Fibroblast of mammary gland (primary cell): ENCODE data around the gene CCBE1.
A peak's percentile ranks its signal among the peaks of the same experiment; 100 is the strongest.

Experiments
- DNase-seq: peaks from one replicate; pipeline ENCODE4 v3.0.0-alpha.2; 2010; ENCODE audit warnings: low read depth
- H3K4me3 ChIP-seq: 2 replicates; pipeline ENCODE4 v1.5.1; 2011; ENCODE audit warnings: low read depth, mild to moderate bottlenecking, low read length, moderate library complexity; ENCODE audit not compliant: control insufficient read depth
- CTCF ChIP-seq: conservative IDR thresholded peaks from 2 replicates; pipeline ENCODE4 v1.5.1; 2011; ENCODE audit warnings: low read depth, low read length, inconsistent platforms; ENCODE audit not compliant: control insufficient read depth, insufficient read depth

The CCBE1 gene

DNA sequence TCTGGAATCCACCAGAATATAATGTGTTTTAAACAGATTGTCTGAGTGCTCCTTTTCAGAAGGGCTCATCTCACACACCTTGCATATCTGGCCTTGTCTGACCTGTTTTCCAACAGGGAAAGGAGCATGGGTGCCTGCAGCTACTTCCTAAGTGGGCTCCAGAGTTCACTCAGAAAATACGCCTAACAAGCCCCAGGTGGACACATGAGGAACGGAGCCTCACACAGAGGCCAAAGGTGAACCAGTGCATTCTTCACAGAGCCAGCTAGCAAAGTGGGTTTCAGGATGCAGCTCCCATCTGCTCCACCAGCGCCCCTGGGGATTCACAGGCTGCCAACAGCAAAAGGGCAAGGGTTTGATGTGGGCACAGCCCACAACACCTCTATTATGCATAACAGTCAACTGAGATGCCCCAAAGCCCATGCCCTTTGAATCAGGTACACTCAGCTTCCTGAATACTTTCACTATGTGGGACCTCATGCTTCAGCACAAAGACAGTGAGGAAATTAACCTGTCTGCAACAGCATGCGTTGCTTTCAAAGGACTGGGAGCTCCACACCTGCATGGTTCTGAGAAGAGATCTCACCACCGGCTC lies 86.6 kb downstream of the CCBE1 start:
- no peak for TF ChIP-seq CTCF
- DNase-seq: no peak
- H3K4me3 ChIP-seq: no peak overlapping the region

DNA sequence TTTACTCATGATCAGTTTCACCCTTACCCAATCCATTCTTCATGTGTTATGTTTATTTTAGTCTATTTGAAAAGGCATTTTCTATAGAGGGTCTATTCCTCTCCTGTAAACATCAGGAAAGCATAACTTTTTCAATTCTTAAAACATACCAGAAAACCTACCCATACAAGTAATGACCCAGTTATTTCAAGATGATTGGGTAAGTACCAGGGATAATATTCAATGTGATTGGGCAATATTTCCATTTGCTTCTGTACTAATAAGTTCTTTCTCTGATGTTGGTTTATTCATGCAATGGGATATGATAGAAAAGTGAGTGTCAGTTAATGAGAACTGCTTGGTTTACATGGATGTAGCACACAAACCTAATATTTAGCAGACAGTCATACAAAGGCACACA lies 87.6 kb downstream of the CCBE1 start:
- DNase-seq: no peak
- no peak for TF ChIP-seq CTCF
- H3K4me3 ChIP-seq: no peak overlapping the region

GRCh38 chr18:59607471-59607870 lies 89.8 kb downstream of the CCBE1 start:
- H3K4me3 ChIP-seq: no peak overlapping the region
- no peak for TF ChIP-seq CTCF
- no peak for DNase-seq

- DNase-seq: no peak
- TF ChIP-seq CTCF: no peak
- no peak overlapping the region for H3K4me3 ChIP-seq
These were observed 90.2 kb downstream of the CCBE1 start for GRCh38 chr18:59607078-59607379.

- TF ChIP-seq CTCF: no peak
- DNase-seq: peak; percentile 24
- H3K4me3 ChIP-seq: no peak overlapping the region
These were observed 90.8 kb downstream of the CCBE1 start for GRCh38 chr18:59606193-59607077.

DNA sequence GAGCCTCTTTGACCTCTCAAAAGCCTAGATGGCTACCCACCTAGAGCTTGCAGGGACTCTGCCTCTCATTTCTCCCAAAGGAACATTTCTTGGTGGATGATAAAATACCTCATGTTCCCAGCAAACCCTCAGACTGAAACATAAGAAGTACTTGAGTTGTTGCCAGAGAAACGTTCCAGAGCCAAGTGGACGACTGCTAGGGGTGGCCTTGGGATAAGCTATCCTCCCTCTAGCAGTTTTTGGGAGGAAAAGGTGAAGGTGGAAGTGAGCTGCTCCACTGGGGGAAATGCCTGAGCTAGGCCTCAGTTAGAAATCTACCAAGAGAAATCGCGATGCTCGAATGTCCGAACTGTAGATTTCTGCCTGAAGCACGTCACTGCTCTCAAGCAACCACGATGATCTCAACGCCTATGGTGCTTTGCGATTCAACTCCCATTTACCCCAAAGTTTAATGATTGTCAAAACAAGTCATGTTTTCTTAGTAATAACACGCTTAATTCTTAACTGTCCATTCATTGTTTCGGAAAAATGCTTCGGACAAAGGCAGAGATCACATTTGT lies 91.5 kb downstream of the CCBE1 start:
- DNase-seq: no peak
- H3K4me3 ChIP-seq: no peak overlapping the region
- TF ChIP-seq CTCF: no peak
